Hepatocyte (in vitro differentiated cells): ENCODE measurements around the gene ZBTB49. TPM values are rescaled to one million over a fixed set of nuclear protein-coding genes. Genes with fewer than 3 reads are reported as not detected.

Source experiments
- DNase-seq: peaks from one replicate; pipeline ENCODE4 v3.0.0-alpha.2; 2016; ENCODE audit warnings: low spot score
- H2AFZ ChIP-seq: fragments of 200-600 bp; sonication (generic); 2 replicates; pipeline ENCODE4 v1.6.0; 2016; ENCODE audit warnings: antibody characterized with exemption, mild to moderate bottlenecking
- H3K27ac ChIP-seq: fragments of 200-600 bp; sonication (generic); 2 replicates; pipeline ENCODE4 v1.5.1; 2016; ENCODE audit warnings: mild to moderate bottlenecking
- H3K27me3 ChIP-seq: fragments of 200-600 bp; sonication (generic); 2 replicates; pipeline ENCODE4 v1.6.1; 2016
- H3K36me3 ChIP-seq: fragments of 200-600 bp; sonication (generic); replicated peaks from 2 replicates; pipeline ENCODE4 v1.5.1; 2016; ENCODE audit warnings: low read depth; ENCODE audit not compliant: insufficient read depth
- H3K4me1 ChIP-seq: fragments of 200-600 bp; sonication (generic); 2 replicates; pipeline ENCODE4 v1.5.1; 2016; ENCODE audit warnings: mild to moderate bottlenecking, moderate library complexity; ENCODE audit not compliant: insufficient read depth
- H3K4me2 ChIP-seq: fragments of 200-600 bp; sonication (generic); 2 replicates; pipeline ENCODE4 v1.6.0; 2016
- H3K4me3 ChIP-seq: fragments of 200-600 bp; sonication (generic); 2 replicates; pipeline ENCODE4 v1.5.1; 2016; ENCODE audit warnings: mild to moderate bottlenecking
- H3K79me2 ChIP-seq: fragments of 200-600 bp; sonication (generic); 2 replicates; pipeline ENCODE4 v1.6.0; 2017; ENCODE audit warnings: mild to moderate bottlenecking
- H3K9me2 ChIP-seq: fragments of 200-600 bp; sonication (generic); replicated peaks from 2 replicates; pipeline ENCODE4 v1.6.0; 2017; ENCODE audit warnings: mild to moderate bottlenecking; ENCODE audit not compliant: insufficient read depth
- H3K9me3 ChIP-seq: fragments of 200-600 bp; sonication (generic); 2 replicates; pipeline ENCODE4 v1.5.1; 2016; ENCODE audit warnings: low read depth, mild to moderate bottlenecking
- H4K20me1 ChIP-seq: fragments of 200-600 bp; sonication (generic); 2 replicates; pipeline ENCODE4 v1.6.0; 2016; ENCODE audit warnings: mild to moderate bottlenecking; ENCODE audit not compliant: insufficient read depth, poor library complexity, severe bottlenecking
- CTCF ChIP-seq: fragments of 200-600 bp; sonication (generic); IDR thresholded peaks from 2 replicates; pipeline ENCODE4 v1.5.1; 2016; ENCODE audit warnings: antibody characterized with exemption, mild to moderate bottlenecking; ENCODE audit not compliant: poor library complexity
- EZH2 ChIP-seq: fragments of 200-600 bp; sonication (generic); IDR thresholded peaks from 2 replicates; pipeline ENCODE4 v1.6.1; 2016; ENCODE audit warnings: antibody characterized with exemption, mild to moderate bottlenecking, borderline replicate concordance
- EZH2phosphoT487 ChIP-seq: fragments of 200-600 bp; sonication (generic); IDR thresholded peaks from one replicate; pipeline ENCODE4 v1.6.1; 2018; ENCODE audit warnings: antibody characterized with exemption, mild to moderate bottlenecking, low read depth, moderate library complexity; ENCODE audit not compliant: unreplicated experiment, severe bottlenecking
- WGBS: methylation state at CpG from one replicate; pipeline ENCODE4 v1.1.6; 2016; ENCODE audit warnings: low lambda C conversion rate; ENCODE audit errors: missing lambda C conversion rate; 5-methylcytosine and 5-hydroxymethylcytosine counted together
- polyA plus RNA-seq: library from polyadenylated mRNA; unstranded; fragments of >200 nt; fragmentation: Nextera tagmentation; extraction: Ambion mirVana; gene quantifications from 2 replicates; pipeline ENCODE4 v1.2.1, GENCODE V29; 2016
- total RNA-seq: library from RNA; depleted of rRNA; stranded (reverse); fragments of >200 nt; gene quantifications from 2 replicates; pipeline ENCODE4 v1.2.3, GENCODE V29; 2014

The ZBTB49 gene
- total and polyA plus RNA-seq, 2 experiments from 2014 or later = 2.2 to 3.3 TPM

GRCh38 chr4:4328840-4329239 lies 38.8 kb downstream of the ZBTB49 start:
- Histone ChIP-seq H3K9me3 (no peaks in the 10 kb centered on the region), H3K36me3 (no peaks in the 10 kb centered on the region), H3K4me2 (no peak overlapping the region), H4K20me1 (no peaks in the 10 kb centered on the region), H3K4me1 (no peaks in the 10 kb centered on the region), H3K27me3 (no peaks in the 10 kb centered on the region), H3K79me2 (no peaks in the 10 kb centered on the region), H3K4me3 (no peak overlapping the region), H2AFZ (no peak overlapping the region), H3K27ac (no peak overlapping the region), H3K9me2 (no peaks in the 10 kb centered on the region)
- no peak for DNase-seq
- 89% methylated on average over 4 of the region's 4 CpGs for WGBS
- TF ChIP-seq EZH2phosphoT487 = no peak
- TF ChIP-seq CTCF = no peak
- no peak for TF ChIP-seq EZH2

GRCh38 chr4:4329496-4329895 lies 39.4 kb downstream of the ZBTB49 start:
- Histone ChIP-seq H2AFZ (no peak overlapping the region), H3K4me1 (no peaks in the 10 kb centered on the region), H3K27me3 (no peaks in the 10 kb centered on the region), H3K9me2 (no peaks in the 10 kb centered on the region), H3K9me3 (no peaks in the 10 kb centered on the region), H3K4me2 (no peak overlapping the region), H3K4me3 (no peak overlapping the region), H3K36me3 (no peaks in the 10 kb centered on the region), H3K79me2 (no peaks in the 10 kb centered on the region), H4K20me1 (no peaks in the 10 kb centered on the region), H3K27ac (no peak overlapping the region)
- 92% methylated on average over 10 of the region's 10 CpGs for WGBS
- DNase-seq = no peak
- no peak for TF ChIP-seq EZH2phosphoT487
- no peak for TF ChIP-seq CTCF
- TF ChIP-seq EZH2 = no peak

GRCh38 chr4:4330794-4331193 lies 40.7 kb downstream of the ZBTB49 start:
- no peak overlapping the region for H2AFZ ChIP-seq
- 92% methylated on average over 5 of the region's 5 CpGs for WGBS
- no peaks in the 10 kb centered on the region for H3K36me3 ChIP-seq
- H3K4me3 ChIP-seq = no peak overlapping the region
- H3K79me2 ChIP-seq = no peaks in the 10 kb centered on the region
- no peaks in the 10 kb centered on the region for H3K27me3 ChIP-seq
- no peak for TF ChIP-seq EZH2phosphoT487
- TF ChIP-seq EZH2 = no peak
- no peak for TF ChIP-seq CTCF
- H4K20me1 ChIP-seq = no peaks in the 10 kb centered on the region
- H3K9me3 ChIP-seq = no peaks in the 10 kb centered on the region
- no peak for DNase-seq
- no peak overlapping the region for H3K4me2 ChIP-seq
- no peaks in the 10 kb centered on the region for H3K9me2 ChIP-seq
- H3K4me1 ChIP-seq = no peaks in the 10 kb centered on the region
- no peak overlapping the region for H3K27ac ChIP-seq

GRCh38 chr4:4332529-4332928 lies 42.5 kb downstream of the ZBTB49 start:
- no peak overlapping the region for H3K4me2 ChIP-seq
- no peaks in the 10 kb centered on the region for H3K79me2 ChIP-seq
- H3K27me3 ChIP-seq = no peaks in the 10 kb centered on the region
- DNase-seq = no peak
- no peaks in the 10 kb centered on the region for H3K4me1 ChIP-seq
- no peaks in the 10 kb centered on the region for H3K9me2 ChIP-seq
- H3K27ac ChIP-seq = no peak overlapping the region
- H4K20me1 ChIP-seq = no peaks in the 10 kb centered on the region
- TF ChIP-seq EZH2 (no peak), CTCF (no peak), EZH2phosphoT487 (no peak)
- H3K36me3 ChIP-seq = no peaks in the 10 kb centered on the region
- H2AFZ ChIP-seq = no peak overlapping the region
- H3K4me3 ChIP-seq = no peak overlapping the region
- no peaks in the 10 kb centered on the region for H3K9me3 ChIP-seq
- WGBS = 92% methylated on average over 3 of the region's 3 CpGs
